ENCODE measurements around the gene TNFSF12.

DNA sequence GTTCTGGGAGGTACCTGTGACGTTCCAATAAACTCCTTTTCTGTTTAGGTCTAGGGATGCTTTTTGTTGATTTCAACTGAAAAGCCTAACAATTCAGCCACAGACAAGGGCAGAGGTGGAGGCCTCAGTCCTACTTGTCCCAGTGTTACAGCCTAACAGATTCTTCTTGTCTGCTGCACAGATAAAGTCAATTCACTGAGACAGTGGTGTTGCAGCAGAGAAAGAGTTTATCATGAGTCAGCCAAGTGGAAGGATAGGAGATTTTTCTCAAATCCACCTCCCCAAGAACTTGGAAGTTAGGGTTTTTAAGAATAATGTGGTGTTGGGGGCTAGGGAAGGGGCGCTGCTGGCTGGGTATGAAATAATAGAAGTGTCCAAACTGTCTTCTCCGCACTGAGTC is 10.8 kb upstream of the TNFSF12 start:
- TF ChIP-seq CTCF (IDR thresholded peaks at IDR 0.05) = no peak
- TF ChIP-seq POLR2A (IDR thresholded peaks at IDR 0.05) = no peak

Data from lower leg skin (tissue), 3 donors.